ENCODE results near the gene ELOF1. TPM values are rescaled to one million over a fixed set of nuclear protein-coding genes. Genes with fewer than 3 reads are reported as not detected.

The ELOF1 gene
- total and polyA plus RNA-seq, 2 of the 4 experiments (the other 2 are of a cell fraction), result 62.4 to 96.8 TPM

- TF ChIP-seq MXI1 (IDR thresholded peaks at IDR 0.05; ENCODE audit: borderline replicate concordance, low read depth, low read length) (peak; percentile 83), RAD21 (IDR thresholded peaks at IDR 0.05; ENCODE audit: low read length) (no peak), MAFK (IDR thresholded peaks at IDR 0.05; ENCODE audit: low read depth, low read length) (no peak), CHD1 (IDR thresholded peaks at IDR 0.05; ENCODE audit: low read depth, low read length) (no peak)
Measured at GRCh38 chr19:11528551-11529341, 30.3 kb downstream of the ELOF1 start, which contains the start of gene ECSIT (continued).

DNA sequence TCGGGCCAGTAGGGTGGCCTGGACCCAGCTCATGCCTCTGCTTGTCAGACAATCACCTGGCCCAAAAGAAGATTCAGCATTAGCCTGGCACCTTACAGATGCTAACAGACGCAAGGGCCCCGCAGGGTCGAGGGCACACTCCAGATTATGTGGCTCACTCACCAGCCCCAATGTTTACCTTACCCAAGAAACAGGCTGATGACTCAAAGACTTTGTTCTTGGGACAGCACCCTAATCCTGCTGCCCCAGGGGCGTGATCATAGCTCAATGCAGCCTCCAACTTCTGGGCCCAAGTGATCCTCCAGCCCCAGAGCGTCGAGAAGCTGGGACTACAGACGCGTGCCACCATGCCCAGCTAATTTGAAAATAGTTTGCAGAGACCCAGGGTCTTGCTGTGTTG is 39.9 kb downstream of the ELOF1 start:
- Histone ChIP-seq H3K56ac (ENCODE audit: extremely low read depth, insufficient read depth, low read length) (no peak overlapping the region), H3K4me3 (ENCODE audit: insufficient read depth, low read depth, low read length) (no peak overlapping the region), H2BK20ac (ENCODE audit: low read depth, low read length) (no peak overlapping the region), H3K23ac (ENCODE audit: low read depth, low read length) (no peak overlapping the region), H3K36me3 (ENCODE audit: control insufficient read depth, insufficient read depth, low read length) (peaks cover 15% of the 10 kb centered on the region), H3K18ac (ENCODE audit: low read depth, low read length) (no peak overlapping the region), H3K79me1 (ENCODE audit: low read depth in 1 of 2, low read length in 2 of 2) (peaks cover 0 to 12% of the 10 kb centered on the region in 2 experiments; a peak in 2 of 4 replicates), H3K4me1 (ENCODE audit: control insufficient read depth, insufficient read depth, low read length) (no peaks in the 10 kb centered on the region), H3K27ac (ENCODE audit: insufficient read depth, low read length) (no peak overlapping the region), H2AK5ac (ENCODE audit: low read depth, low read length) (no peak overlapping the region), H3K9me1 (ENCODE audit: insufficient read depth, low read length) (no peaks in the 10 kb centered on the region), H3K4ac (ENCODE audit: low read depth, low read length) (no peak overlapping the region), H4K5ac (ENCODE audit: low read depth, low read length) (no peak overlapping the region), H2AFZ (replicated peaks; ENCODE audit: low read length, poor library complexity) (peak overlapping the region; percentile 23), H3K4me2 (ENCODE audit: low read depth, low read length) (no peak overlapping the region), H4K8ac (ENCODE audit: low read depth in 2 of 2, low read length in 2 of 2) (no peak overlapping the region), H3K14ac (replicated peaks; ENCODE audit: low read depth, low read length) (no peak overlapping the region), H4K20me1 (ENCODE audit: insufficient read depth, low read length) (no peaks in the 10 kb centered on the region), H2BK120ac (ENCODE audit: low read depth, low read length) (no peak overlapping the region), H3K27me3 (ENCODE audit: control insufficient read depth, insufficient read depth, low read length) (no peaks in the 10 kb centered on the region), H2BK15ac (ENCODE audit: low read depth, low read length) (no peak overlapping the region), H4K91ac (ENCODE audit: insufficient read depth, low read depth, low read length) (no peak overlapping the region), H2BK5ac (ENCODE audit: low read depth, low read length, poor library complexity, severe bottlenecking) (no peak overlapping the region), H3K9me3 (ENCODE audit: control insufficient read depth, insufficient read depth, low read length) (no peaks in the 10 kb centered on the region), H2AK9ac (replicated peaks; ENCODE audit: low read depth, low read length, poor library complexity) (no peak overlapping the region), H3K9ac (ENCODE audit: low read depth, low read length) (no peak overlapping the region)
- no peak for TF ChIP-seq RCOR1 (IDR thresholded peaks at IDR 0.05; ENCODE audit: insufficient replicate concordance, low read length)
- TF ChIP-seq MAFK (IDR thresholded peaks at IDR 0.05; ENCODE audit: low read depth, low read length), result no peak
- TF ChIP-seq RAD21 (IDR thresholded peaks at IDR 0.05; ENCODE audit: low read length), result no peak
- TF ChIP-seq NFE2L2 (IDR thresholded peaks at IDR 0.05; ENCODE audit: low read depth, low read length), result no peak
- no peak for TF ChIP-seq RFX5 (IDR thresholded peaks at IDR 0.05; ENCODE audit: low read depth, low read length)
- no peak for ATAC-seq (ENCODE audit: low read depth)
- POLR2A ChIA-PET (ENCODE audit: unreplicated experiment), result no interaction called here
- no peak for DNase-seq
- in situ Hi-C loops (cut with MboI; ENCODE audit: low sequenced_read_pairs), result no loop called here
- WGBS, 2 experiments (ENCODE audit: extremely low coverage in 2 of 2, insufficient read length in 1 of 2), result 88% methylated on average over 8 of the region's 9 CpGs; no CpG with 5 or more reads in 1 of the 2 experiments
- intact Hi-C loops (cut with micrococcal nuclease), result no loop called here
- no TSS peak for BruUV-seq (replicated peaks)
- CTCF ChIA-PET, result no interaction called here
- dilution Hi-C loops (cut with HindIII; ENCODE audit: low sequenced_read_pairs, unreplicated experiment), result no loop called here
